ENCODE measurements around the gene TMEM40.
"Not testable (repeated sequence)": the region's sequence is repeated elsewhere in the genome, so short reads cannot be mapped to it uniquely, and the experiment has no call there.

Gene TMEM40

GRCh38 chr3:12759097-12759679 is at the start of gene TMEM40:
TSS of gene TMEM40 (minus strand) at chr3:12759259. CDS start at chr3:12749832, 9,427 bp downstream.
- DNase-seq, result no peak

GRCh38 chr3:12808587-12808986 is 49.5 kb upstream of the TMEM40 start:
- no peak for DNase-seq

- no peak for DNase-seq
These were observed 48.7 kb upstream of the TMEM40 start for GRCh38 chr3:12807601-12808359.

- DNase-seq, result no peak
These were observed 48.0 kb upstream of the TMEM40 start for GRCh38 chr3:12807066-12807465.

- no peak for DNase-seq
These were observed 44.3 kb upstream of the TMEM40 start for GRCh38 chr3:12803371-12803770.

- DNase-seq, result no peak
These were observed 40.7 kb upstream of the TMEM40 start for GRCh38 chr3:12799525-12800440.

GRCh38 chr3:12798559-12799179 is 39.6 kb upstream of the TMEM40 start:
- DNase-seq, result no peak

GRCh38 chr3:12797892-12798558 is 39.0 kb upstream of the TMEM40 start:
- no peak for DNase-seq

- DNase-seq, result no peak
These were observed 38.2 kb upstream of the TMEM40 start for GRCh38 chr3:12797124-12797891.

- DNase-seq, result no peak
These were observed 37.4 kb upstream of the TMEM40 start, which contains the start of gene CAND2 for GRCh38 chr3:12796171-12797123. TSS of gene CAND2 (plus strand) at chr3:12796680. CDS start at chr3:12796721, 41 bp downstream.

GRCh38 chr3:12793701-12794100 is 34.6 kb upstream of the TMEM40 start:
- no peak for DNase-seq

GRCh38 chr3:12791430-12791829 is 32.4 kb upstream of the TMEM40 start:
- DNase-seq, result no peak

- not testable (repeated sequence) for DNase-seq
These were observed 29.1 kb upstream of the TMEM40 start for GRCh38 chr3:12787967-12788690.

GRCh38 chr3:12787346-12787745 is 28.3 kb upstream of the TMEM40 start:
- peak; percentile 54 for DNase-seq

- DNase-seq, result no peak
These were observed 26.0 kb upstream of the TMEM40 start for GRCh38 chr3:12785096-12785495.

- DNase-seq, result peak; percentile 22
These were observed 23.2 kb upstream of the TMEM40 start for GRCh38 chr3:12782172-12782815.

GRCh38 chr3:12780751-12781150 is 21.7 kb upstream of the TMEM40 start:
- DNase-seq, result no peak

GRCh38 chr3:12777171-12777570 is 18.1 kb upstream of the TMEM40 start:
- no peak for DNase-seq

GRCh38 chr3:12775970-12776369 is 16.9 kb upstream of the TMEM40 start:
- DNase-seq, result not testable (repeated sequence)
